HepG2 (cell line): ENCODE data around the gene CGREF1. TPM values are rescaled to one million over a fixed set of nuclear protein-coding genes. Genes with fewer than 3 reads are reported as not detected.
A peak's percentile ranks its signal among the peaks of the same experiment; 100 is the strongest.

Source experiments
- ARID2 ChIP-seq: sonication (generic); formaldehyde crosslinking; IDR thresholded peaks from 2 replicates; pipeline ENCODE4 v1.8.1; 2022; ENCODE audit warnings: mild to moderate bottlenecking, missing genetic modification reagents, borderline replicate concordance
- ATRX ChIP-seq: sonication (generic); formaldehyde crosslinking; IDR thresholded peaks from 2 replicates; pipeline ENCODE4 v1.4.0; 2020; ENCODE audit warnings: missing genetic modification reagents, borderline replicate concordance
- CBX5 ChIP-seq: sonication (generic); formaldehyde crosslinking; IDR thresholded peaks from 2 replicates; pipeline ENCODE4 v1.4.0; 2020; ENCODE audit warnings: missing genetic modification reagents, borderline replicate concordance
- E2F1 ChIP-seq: sonication (generic); formaldehyde crosslinking; IDR thresholded peaks from 2 replicates; pipeline ENCODE4 v1.5.0; 2020; ENCODE audit warnings: missing genetic modification reagents
- GPBP1L1 ChIP-seq: sonication (generic); formaldehyde crosslinking; IDR thresholded peaks from 2 replicates; pipeline ENCODE4 v1.5.0; 2020; ENCODE audit warnings: mild to moderate bottlenecking, missing genetic modification reagents
- MTERF4 ChIP-seq: sonication (generic); formaldehyde crosslinking; IDR thresholded peaks from 2 replicates; pipeline ENCODE4 v1.8.0; 2023; ENCODE audit warnings: mild to moderate bottlenecking, missing genetic modification reagents
- THYN1 ChIP-seq: sonication (generic); formaldehyde crosslinking; IDR thresholded peaks from 2 replicates; pipeline ENCODE4 v1.8.1; 2023; ENCODE audit warnings: low read depth, mild to moderate bottlenecking, moderate library complexity, missing genetic modification reagents, borderline replicate concordance
- XRCC5 ChIP-seq: fragments of 200-400 bp; formaldehyde crosslinking; optimal IDR thresholded peaks from 2 replicates; pipeline ENCODE3; 2017; ENCODE audit warnings: mild to moderate bottlenecking, low read length
- ZBTB25 ChIP-seq: IDR thresholded peaks from 2 replicates; pipeline ENCODE4 v1.6.1; 2018; ENCODE audit warnings: missing genetic modification reagents
- ZBTB7A ChIP-seq: sonication (generic); formaldehyde crosslinking; IDR thresholded peaks from 2 replicates; pipeline ENCODE4 v1.8.0; 2022; ENCODE audit warnings: mild to moderate bottlenecking, missing genetic modification reagents
- ZNF142 ChIP-seq: sonication (generic); formaldehyde crosslinking; IDR thresholded peaks from 2 replicates; pipeline ENCODE4 v1.4.0; 2020; ENCODE audit warnings: missing genetic modification reagents
- ZNF160 ChIP-seq: sonication (generic); formaldehyde crosslinking; IDR thresholded peaks from 2 replicates; pipeline ENCODE4 v1.8.0; 2022; ENCODE audit warnings: mild to moderate bottlenecking, inconsistent platforms, missing genetic modification reagents
- ZNF276 ChIP-seq: sonication (generic); formaldehyde crosslinking; IDR thresholded peaks from 2 replicates; pipeline ENCODE4 v1.4.0; 2020; ENCODE audit warnings: mild to moderate bottlenecking, low read depth, missing genetic modification reagents
- ZNF652 ChIP-seq: IDR thresholded peaks from 2 replicates; pipeline ENCODE4 v1.6.1; 2016; ENCODE audit warnings: low read depth, borderline replicate concordance
- ZNF891 ChIP-seq: sonication (generic); formaldehyde crosslinking; IDR thresholded peaks from 2 replicates; pipeline ENCODE4 v1.5.0; 2020; ENCODE audit warnings: mild to moderate bottlenecking, missing genetic modification reagents
- polyA plus RNA-seq, 8 experiments: library from polyadenylated mRNA; depleted of rRNA in 3 of 8; stranded (reverse) in 7 of 8; unstranded in 1 of 8; fragments of >200 nt; fragmentation: Illumina TruSeq in 4 of 8; extraction: Trizol in 4 of 8; gene quantifications; 2 replicates each; pipeline versions ENCODE4 v1.2.1 to v1.2.3, GENCODE V29; 2011 to 2016; ENCODE audit warnings: low read depth in 4 of 8, missing spikeins in 1 of 8, mixed read lengths in 1 of 8; ENCODE audit not compliant: insufficient read depth in 1 of 8
- total RNA-seq, 5 experiments: library from RNA; depleted of rRNA; stranded (reverse); fragments of >200 nt; fragmentation: Illumina TruSeq; extraction: Trizol; gene quantifications; 2 replicates each; pipeline ENCODE4 v1.2.3, GENCODE V29; 2016; ENCODE audit warnings: low read depth in 1 of 5

Gene CGREF1
- total and polyA plus RNA-seq, 2 of the 13 experiments (the other 11 are each of a cell fraction or from before 2014, with no cell fraction given), result 13.9 to 23.4 TPM

- peak; percentile 85 for TF ChIP-seq ZNF142 (CRISPR knock-in tag)
- no peak for TF ChIP-seq GPBP1L1 (CRISPR knock-in tag)
- TF ChIP-seq ARID2 (CRISPR knock-in tag), result 0 out of 2 replicates have a peak, but pooled peaks have one; percentile 30
- no peak for TF ChIP-seq MTERF4 (CRISPR knock-in tag)
- TF ChIP-seq XRCC5, result peak; percentile 42
- TF ChIP-seq THYN1 (CRISPR knock-in tag), result no peak; the same call in 1 of the 2 replicates
- no peak for TF ChIP-seq ZNF652
- TF ChIP-seq ZNF160, result no peak
- TF ChIP-seq ATRX (CRISPR knock-in tag), result no peak
- no peak for TF ChIP-seq CBX5
- no peak; the same call in 1 of the 2 replicates for TF ChIP-seq ZNF891 (CRISPR knock-in tag)
- no peak for TF ChIP-seq ZNF276
- peak; percentile 67; the same call in 1 of the 2 replicates for TF ChIP-seq ZBTB7A
- TF ChIP-seq ZBTB25 (CRISPR knock-in tag), result peak; percentile 80; the same call in 1 of the 2 replicates
- TF ChIP-seq E2F1 (CRISPR knock-in tag), result peak; percentile 89
Measured at GRCh38 chr2:27133905-27134780, 15.2 kb upstream of the CGREF1 start, which contains the start of gene PREB (continued).
